ENCODE data around the gene ATF2. TPM values are rescaled to one million over a fixed set of nuclear protein-coding genes. Genes with fewer than 3 reads are reported as not detected.

ATF2 gene
- total and polyA plus RNA-seq, 2 of the 13 experiments (the other 11 are each of a cell fraction or from before 2014, with no cell fraction given), result 91.6 to 95.1 TPM

GRCh38 chr2:175180701-175181103, 12.7 kb upstream of the ATF2 start (continued):
- peak; percentile 42; the same call in 1 of the 2 replicates for TF ChIP-seq SOX5 (CRISPR knock-in tag; IDR thresholded peaks at IDR 0.05; ENCODE audit: borderline replicate concordance)

DNA sequence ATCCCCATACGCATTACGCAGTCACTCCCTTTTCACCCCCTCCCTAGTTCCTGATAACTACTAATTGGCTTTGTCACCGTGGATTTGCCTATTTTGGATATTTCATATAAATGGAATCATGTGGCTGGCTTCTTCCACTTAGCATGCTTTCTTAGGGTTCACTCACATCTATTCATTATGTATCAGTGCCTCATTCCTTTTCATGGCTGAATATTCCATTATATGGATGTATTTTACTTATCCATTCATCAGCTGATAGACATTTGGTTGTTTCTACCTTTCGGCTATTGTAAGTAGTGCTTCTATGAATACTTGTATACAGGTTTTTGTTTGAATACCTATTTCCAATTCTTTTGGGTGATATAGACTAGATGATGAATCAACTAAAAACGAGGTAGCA, 8.6 kb upstream of the ATF2 start:
- no peak overlapping the region for H3K9ac ChIP-seq (ENCODE audit: insufficient read depth, low read depth, low read length)
- BruUV-seq (replicated peaks), result no TSS peak
- POLR2A ChIA-PET, result interaction anchor here (0.6 to 4.0 kb wide), 2 partner anchors 8 to 1098 kb away, joined by 3 to 50 read pairs; partner anchors contain the start of gene ATF2
- FAIRE-seq (no peak), ATAC-seq (no peak), DNase-seq (ENCODE audit: low spot score) (no peak)
- CTCF ChIA-PET (ENCODE audit: low intra/inter-chr PET ratio, low total read pairs), result no interaction called here
- H3K4me2 ChIP-seq (ENCODE audit: low read depth, low read length), result no peak overlapping the region
- WGBS (ENCODE audit: low lambda C conversion rate), result 78% methylated on average over 5 of the region's 5 CpGs
- no peak overlapping the region for H3K27ac ChIP-seq (ENCODE audit: extremely low read length, insufficient read depth, low read length)
- TF ChIP-seq SIX1 (CRISPR knock-in tag; IDR thresholded peaks at IDR 0.05; ENCODE audit: borderline replicate concordance) (no peak), POLR2A (IDR thresholded peaks at IDR 0.05; ENCODE audit: insufficient read depth in 1 of 2, low read depth in 2 of 2, low read length in 2 of 2) (0 out of 4 replicates have a peak, but pooled peaks of 1 of the 2 experiments have one; percentile 2)
- peaks cover 2 to 36% of the 10 kb centered on the region in 2 experiments; a peak in 4 of 5 replicates for H3K36me3 ChIP-seq (replicated peaks in 1 of 2; ENCODE audit: control insufficient read depth in 1 of 2, insufficient read depth in 2 of 2, low read length in 2 of 2)
- peaks cover 26% of the 10 kb centered on the region for H4K20me1 ChIP-seq (ENCODE audit: insufficient read depth, low read length)
- no peak overlapping the region for H3K4me3 ChIP-seq (replicated peaks in 1 of 3; ENCODE audit: insufficient read depth in 1 of 3, low read depth in 2 of 3, low read length in 3 of 3)
- in situ Hi-C loops (cut with HindIII; ENCODE audit: extremely low pct_ligation_motif_present, low pct_unique_long_range_greater_than_20kb) (no loop called here), intact Hi-C loops (cut with micrococcal nuclease; ENCODE audit: unreplicated experiment) (no loop called here)
- peaks cover 25% of the 10 kb centered on the region for H3K4me1 ChIP-seq (ENCODE audit: insufficient read depth, low read length)
- H2AFZ ChIP-seq (ENCODE audit: low read length), result no peak overlapping the region
- no peaks in the 10 kb centered on the region; a peak in 1 of 5 replicates for H3K27me3 ChIP-seq (ENCODE audit: control insufficient read depth in 1 of 2, insufficient read depth in 2 of 2, low read length in 2 of 2)
- H3K9me3 ChIP-seq (ENCODE audit: low read length), result no peaks in the 10 kb centered on the region
- H3K79me2 ChIP-seq (ENCODE audit: insufficient read depth, low read length), result peaks cover 31% of the 10 kb centered on the region

DNA sequence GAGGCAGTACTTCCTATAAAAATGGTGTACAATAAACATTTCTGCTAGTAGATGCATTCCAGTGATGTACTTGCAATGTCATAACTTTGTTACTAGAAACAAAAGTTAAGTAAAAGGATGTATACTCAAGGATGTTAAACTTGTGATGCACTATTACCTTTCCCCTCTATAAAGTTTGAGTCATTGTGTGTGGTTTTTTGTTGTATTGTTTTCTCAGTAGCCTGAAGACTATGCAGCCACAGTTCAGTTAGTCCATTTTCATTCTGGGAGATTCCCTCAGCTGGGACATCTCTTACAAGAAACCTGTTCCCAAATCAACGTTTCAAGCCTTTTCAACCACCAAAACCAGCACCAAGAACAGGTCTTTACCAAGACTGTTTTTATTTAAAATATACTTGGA, 7.9 kb upstream of the ATF2 start:
- WGBS (ENCODE audit: low lambda C conversion rate), result 96% methylated on average over 1 of the region's 1 CpG
- peaks cover 2 to 36% of the 10 kb centered on the region in 2 experiments; a peak in 4 of 5 replicates for H3K36me3 ChIP-seq (replicated peaks in 1 of 2; ENCODE audit: control insufficient read depth in 1 of 2, insufficient read depth in 2 of 2, low read length in 2 of 2)
- intact Hi-C loops (cut with micrococcal nuclease; ENCODE audit: unreplicated experiment), result no loop called here
- H3K79me2 ChIP-seq (ENCODE audit: insufficient read depth, low read length), result peaks cover 24% of the 10 kb centered on the region
- H3K9ac ChIP-seq (ENCODE audit: insufficient read depth, low read depth, low read length), result no peak overlapping the region
- FAIRE-seq (no peak), ATAC-seq (no peak), DNase-seq (ENCODE audit: low spot score) (no peak)
- H3K4me1 ChIP-seq (ENCODE audit: insufficient read depth, low read length), result peaks cover 25% of the 10 kb centered on the region
- no peak overlapping the region for H3K4me2 ChIP-seq (ENCODE audit: low read depth, low read length)
- ChIA-PET CTCF (ENCODE audit: low intra/inter-chr PET ratio, low total read pairs) (no interaction called here), POLR2A (interaction anchor here (0.6 kb wide), 1 partner anchor 1099 kb away, joined by 3 read pairs; no protein-coding TSS in a partner anchor)
- BruUV-seq (replicated peaks), result no TSS peak
- H2AFZ ChIP-seq (ENCODE audit: low read length), result no peak overlapping the region
- no peak overlapping the region for H3K4me3 ChIP-seq (replicated peaks in 1 of 3; ENCODE audit: insufficient read depth in 1 of 3, low read depth in 2 of 3, low read length in 3 of 3)
- H4K20me1 ChIP-seq (ENCODE audit: insufficient read depth, low read length), result peaks cover 26% of the 10 kb centered on the region
- no peaks in the 10 kb centered on the region; a peak in 1 of 5 replicates for H3K27me3 ChIP-seq (ENCODE audit: control insufficient read depth in 1 of 2, insufficient read depth in 2 of 2, low read length in 2 of 2)
- in situ Hi-C loops (cut with HindIII; ENCODE audit: extremely low pct_ligation_motif_present, low pct_unique_long_range_greater_than_20kb), result no loop called here
- TF ChIP-seq HNF1B (CRISPR knock-in tag; IDR thresholded peaks at IDR 0.05) (no peak), ZBTB21 (CRISPR knock-in tag; IDR thresholded peaks at IDR 0.05) (no peak), RARA (CRISPR knock-in tag; IDR thresholded peaks at IDR 0.05) (peak; percentile 24; the same call in 1 of the 2 replicates), TFDP1 (CRISPR knock-in tag; IDR thresholded peaks at IDR 0.05; ENCODE audit: borderline replicate concordance) (no peak)
- H3K27ac ChIP-seq (ENCODE audit: extremely low read length, insufficient read depth, low read length), result no peak overlapping the region
- H3K9me3 ChIP-seq (ENCODE audit: low read length), result no peaks in the 10 kb centered on the region

All from HepG2 (cell line).